Activated CD4-positive, alpha-beta memory T cell treated with anti-CD3 and anti-CD28 coated beads, Interleukin-2, amount 10 ng/mL, durations not matched to agents 7 days and 5 days (primary cell): ENCODE results near the gene ENOX2. TPM values are rescaled to one million over a fixed set of nuclear protein-coding genes. Genes with fewer than 3 reads are reported as not detected.

Experiments
- CTCF ChIA-PET: fragments of 350-600 bp; sonication (Branson Sonifier 250); formaldehyde crosslinking; loops from one replicate; lab custom pipeline; 2021; ENCODE audit warnings: antibody characterized with exemption, inconsistent platforms; lab: Charles Lee
- POLR2A ChIA-PET: fragments of 350-600 bp; sonication (Branson Sonifier 250); formaldehyde crosslinking; loops from one replicate; lab custom pipeline; 2021; ENCODE audit warnings: antibody characterized with exemption; lab: Charles Lee
- DNase-seq: peaks from one replicate; pipeline ENCODE4 v3.0.0-alpha.2; 2020
- H3K27ac Mint-ChIP-seq: one replicate; pipeline ENCODE4 v1.8.0; 2021; ENCODE audit warnings: mild to moderate bottlenecking, mixed read lengths
- H3K27me3 Mint-ChIP-seq: one replicate; pipeline ENCODE4 v1.8.0; 2021; ENCODE audit warnings: mixed read lengths
- H3K36me3 Mint-ChIP-seq: one replicate; pipeline ENCODE4 v1.8.0; 2021; ENCODE audit warnings: low read depth, mixed read lengths
- H3K4me1 Mint-ChIP-seq: one replicate; pipeline ENCODE4 v1.8.0; 2021; ENCODE audit warnings: mixed read lengths
- H3K4me3 Mint-ChIP-seq: one replicate; pipeline ENCODE4 v1.8.0; 2021; ENCODE audit warnings: mild to moderate bottlenecking, mixed read lengths
- H3K9me3 Mint-ChIP-seq: one replicate; pipeline ENCODE4 v1.8.0; 2021; ENCODE audit warnings: mixed read lengths
- total RNA-seq, 2 experiments: library from RNA; stranded (reverse); gene quantifications; one replicate each; pipeline ENCODE4 v1.2.3, GENCODE V29; 2021

The ENOX2 gene
- total RNA-seq, 2 experiments from 2014 or later: 10.3 to 13.4 TPM

DNA sequence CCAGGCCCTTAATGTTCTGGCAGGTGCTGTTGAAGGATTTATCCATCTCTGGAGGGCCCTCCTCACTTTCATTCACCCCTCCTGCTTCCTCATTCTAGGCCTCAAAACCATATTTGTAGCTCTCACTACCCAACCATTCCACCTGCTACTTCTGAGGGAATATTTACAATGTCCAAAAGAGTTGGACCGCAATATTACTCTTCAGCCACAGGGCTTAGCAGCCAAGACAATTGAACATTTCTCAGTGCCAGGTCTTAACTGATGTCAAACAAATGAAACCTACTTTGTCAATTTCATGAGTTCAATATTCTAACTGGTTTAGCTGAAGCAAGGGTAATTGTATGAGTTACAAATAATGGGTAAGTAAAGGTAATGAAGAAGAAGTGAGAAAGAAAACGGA, 113.2 kb downstream of the ENOX2 start:
- CTCF ChIA-PET: no interaction called here
- POLR2A ChIA-PET: no interaction called here
- no peak for DNase-seq

DNA sequence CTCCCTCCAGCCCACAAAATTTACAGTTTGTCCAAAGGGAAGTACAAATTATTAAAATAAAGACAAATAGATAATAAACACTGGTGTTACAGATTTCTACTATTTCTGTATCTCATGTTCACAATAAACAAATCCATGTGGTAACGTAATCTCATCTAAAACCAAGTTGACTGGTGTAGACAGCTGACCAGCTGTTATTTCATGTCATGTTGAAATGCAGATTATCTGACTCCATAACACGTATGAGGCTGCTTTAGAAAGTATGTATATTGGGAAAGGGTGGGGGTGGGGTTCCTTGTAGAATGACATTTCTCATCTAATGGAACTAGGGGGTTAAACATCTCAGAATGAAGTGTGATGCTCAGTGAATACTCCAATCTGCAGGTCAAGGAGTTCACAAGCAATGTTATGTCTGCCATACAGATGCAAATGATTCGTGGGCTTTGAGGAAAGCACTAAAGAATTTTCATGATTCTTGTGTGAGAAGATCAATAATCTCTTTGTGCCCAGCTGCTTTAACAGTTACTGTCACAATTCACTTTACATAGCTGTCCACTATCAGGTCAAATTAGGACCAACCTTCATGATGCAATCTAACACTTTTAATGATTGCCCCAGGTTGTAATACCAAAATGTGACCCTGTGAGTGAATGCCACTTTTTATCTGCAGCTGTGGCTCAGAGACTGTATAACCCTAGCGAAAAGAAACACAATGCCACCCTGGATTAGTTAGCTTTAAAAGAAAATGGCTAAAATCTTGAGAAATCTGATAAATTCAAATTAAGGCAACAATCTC, 114.0 kb downstream of the ENOX2 start:
- Mint-ChIP-seq H3K9me3 (no peaks in the 10 kb centered on the region), H3K27ac (no peak overlapping the region)

More for the DNA sequence above, 113.2 kb downstream of the ENOX2 start:
- no peaks in the 10 kb centered on the region for H3K4me1 Mint-ChIP-seq
- H3K36me3 Mint-ChIP-seq: no peaks in the 10 kb centered on the region
- no peaks in the 10 kb centered on the region for H3K27me3 Mint-ChIP-seq
- no peak overlapping the region for H3K4me3 Mint-ChIP-seq
- H3K27ac Mint-ChIP-seq: no peak overlapping the region
- H3K9me3 Mint-ChIP-seq: no peaks in the 10 kb centered on the region

DNA sequence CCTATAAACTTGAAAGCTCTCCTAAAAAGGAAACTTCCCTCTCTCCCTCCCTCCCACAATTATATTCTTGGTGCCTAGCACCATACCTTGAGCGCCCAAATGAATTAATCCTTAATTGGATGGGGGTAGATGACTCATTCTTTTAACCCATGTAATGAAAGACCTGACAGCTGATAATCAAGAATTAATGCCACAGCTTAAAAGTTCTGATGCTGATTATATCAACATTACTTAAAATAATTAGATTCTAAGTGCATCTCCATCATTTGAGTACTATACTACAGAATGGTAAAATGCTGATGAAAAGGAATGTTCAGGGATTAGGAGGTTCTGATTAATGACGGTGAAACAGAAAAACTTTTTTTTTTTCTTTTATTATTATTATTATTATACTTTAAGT, 117.0 kb downstream of the ENOX2 start:
- CTCF ChIA-PET: no interaction called here
- Mint-ChIP-seq H3K9me3 (no peaks in the 10 kb centered on the region), H3K4me1 (no peaks in the 10 kb centered on the region), H3K27ac (no peak overlapping the region), H3K27me3 (no peaks in the 10 kb centered on the region), H3K36me3 (no peaks in the 10 kb centered on the region), H3K4me3 (no peak overlapping the region)
- no peak for DNase-seq
- POLR2A ChIA-PET: no interaction called here

More for the DNA sequence above, 114.0 kb downstream of the ENOX2 start:
- Mint-ChIP-seq H3K4me3 (no peak overlapping the region), H3K36me3 (no peaks in the 10 kb centered on the region), H3K4me1 (no peaks in the 10 kb centered on the region), H3K27me3 (no peaks in the 10 kb centered on the region)
- ChIA-PET POLR2A (no interaction called here), CTCF (no interaction called here)
- no peak for DNase-seq

DNA sequence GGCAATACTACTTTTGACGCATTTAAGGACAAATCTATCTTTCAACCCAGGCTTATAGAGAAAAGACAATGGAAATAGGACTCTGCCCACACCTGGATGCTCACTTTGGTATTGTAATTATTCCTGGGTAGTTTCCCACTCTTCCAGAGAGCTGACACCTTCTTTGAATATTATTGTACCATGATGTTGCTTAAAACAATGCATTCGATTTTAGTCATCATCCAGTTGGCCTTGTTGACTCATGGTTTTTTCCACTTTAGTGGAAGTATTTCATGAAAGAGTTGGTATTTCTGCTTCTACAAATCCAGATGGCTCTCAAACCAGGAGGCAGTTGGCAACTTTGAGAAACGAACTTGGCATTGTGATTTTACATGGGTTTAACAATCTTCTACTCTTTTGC, 124.2 kb downstream of the ENOX2 start:
- Mint-ChIP-seq H3K27me3 (no peaks in the 10 kb centered on the region), H3K4me3 (no peak overlapping the region), H3K9me3 (no peaks in the 10 kb centered on the region), H3K27ac (no peak overlapping the region), H3K4me1 (peaks cover 7% of the 10 kb centered on the region), H3K36me3 (peaks cover 2% of the 10 kb centered on the region)
- ChIA-PET CTCF (no interaction called here), POLR2A (no interaction called here)
- no peak for DNase-seq

DNA sequence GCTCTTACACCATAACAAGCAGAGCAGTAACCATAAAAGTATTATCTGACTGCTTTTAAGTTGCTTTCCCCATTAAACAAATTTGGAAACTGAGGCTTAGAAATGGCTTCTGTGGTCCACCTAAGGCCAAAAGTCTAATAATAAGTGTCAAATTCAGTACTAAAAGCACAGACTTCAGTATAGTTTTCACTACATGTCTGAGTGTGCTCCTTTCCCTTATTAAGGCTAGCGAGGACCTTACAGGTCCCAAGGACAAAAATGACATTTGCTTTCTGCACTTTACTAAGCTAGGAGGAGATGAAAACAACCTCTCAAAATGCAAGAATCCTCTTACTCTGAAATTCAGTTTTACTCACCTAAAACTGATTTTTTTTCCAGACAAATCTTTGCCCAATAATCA, 127.2 kb downstream of the ENOX2 start:
- H3K9me3 Mint-ChIP-seq: no peaks in the 10 kb centered on the region
- H3K4me3 Mint-ChIP-seq: no peak overlapping the region
- no peak for DNase-seq
- peaks cover 2% of the 10 kb centered on the region for H3K36me3 Mint-ChIP-seq
- POLR2A ChIA-PET: no interaction called here
- H3K27me3 Mint-ChIP-seq: no peaks in the 10 kb centered on the region
- peaks cover 14% of the 10 kb centered on the region for H3K4me1 Mint-ChIP-seq
- H3K27ac Mint-ChIP-seq: no peak overlapping the region
- CTCF ChIA-PET: no interaction called here

DNA sequence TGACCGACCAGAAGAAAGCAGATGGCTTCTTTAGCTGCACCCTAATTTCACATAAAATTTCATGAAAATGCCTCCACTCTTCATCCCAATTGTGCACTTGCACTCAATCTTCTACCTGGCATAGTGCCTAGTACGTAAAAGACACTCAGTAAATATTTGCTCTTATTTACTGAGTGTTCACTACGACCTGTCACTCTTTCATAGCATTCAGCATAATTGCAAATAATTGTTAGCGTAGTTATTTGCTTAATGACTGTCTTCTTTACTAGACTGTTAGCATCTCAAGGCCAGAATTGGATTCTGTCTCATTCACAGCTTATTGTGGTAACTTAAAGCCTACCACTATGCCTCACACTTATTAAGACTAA, 130.2 kb downstream of the ENOX2 start:
- H3K4me3 Mint-ChIP-seq: no peak overlapping the region
- DNase-seq: no peak
- no peak overlapping the region for H3K27ac Mint-ChIP-seq
- H3K36me3 Mint-ChIP-seq: peaks cover 1% of the 10 kb centered on the region
- ChIA-PET CTCF (interaction anchor here (0.6 kb wide), 1 partner anchor 805 kb away, joined by 3 read pairs; no protein-coding TSS in a partner anchor), POLR2A (no interaction called here)
- H3K27me3 Mint-ChIP-seq: no peaks in the 10 kb centered on the region
- H3K4me1 Mint-ChIP-seq: peaks cover 18% of the 10 kb centered on the region
- no peaks in the 10 kb centered on the region for H3K9me3 Mint-ChIP-seq

DNA sequence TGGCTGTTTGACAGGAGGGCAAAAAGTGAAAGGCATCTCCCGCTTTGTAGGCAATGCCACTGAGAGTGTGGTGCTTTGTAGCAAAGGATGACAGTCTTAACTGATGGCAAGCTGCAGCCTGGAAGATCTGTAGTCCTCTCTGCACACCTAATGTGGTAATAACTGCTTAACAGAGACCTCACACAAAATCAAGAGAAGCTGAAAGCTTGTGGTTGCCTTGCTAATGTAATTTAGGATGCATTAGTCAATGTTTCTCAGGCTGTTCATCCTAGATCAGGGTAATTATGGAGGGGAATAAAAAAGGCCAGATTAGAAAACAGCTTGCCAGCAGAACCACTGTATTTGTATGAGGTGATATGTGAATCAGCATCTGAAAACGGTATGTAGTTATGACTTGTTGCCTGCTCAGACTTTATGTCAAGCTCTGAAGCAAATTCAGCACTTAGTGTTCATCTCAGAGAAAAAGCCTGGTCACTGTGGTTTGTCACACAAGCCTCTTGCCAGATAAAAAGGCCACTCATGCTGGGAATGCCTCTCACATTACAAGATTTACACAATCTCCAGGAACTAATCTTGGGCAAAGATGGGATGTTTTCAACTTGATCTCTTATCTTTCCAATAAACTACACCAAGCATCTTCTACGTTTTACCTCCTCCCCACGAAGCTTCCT, 130.8 kb downstream of the ENOX2 start:
- no peak for DNase-seq
- POLR2A ChIA-PET: no interaction called here
- Mint-ChIP-seq H3K27ac (no peak overlapping the region), H3K9me3 (no peaks in the 10 kb centered on the region), H3K27me3 (no peaks in the 10 kb centered on the region), H3K36me3 (peaks cover 3% of the 10 kb centered on the region), H3K4me3 (no peak overlapping the region), H3K4me1 (peaks cover 18% of the 10 kb centered on the region)
- CTCF ChIA-PET: interaction anchor here (0.6 kb wide), 1 partner anchor 804 kb away, joined by 3 read pairs; no protein-coding TSS in a partner anchor

DNA sequence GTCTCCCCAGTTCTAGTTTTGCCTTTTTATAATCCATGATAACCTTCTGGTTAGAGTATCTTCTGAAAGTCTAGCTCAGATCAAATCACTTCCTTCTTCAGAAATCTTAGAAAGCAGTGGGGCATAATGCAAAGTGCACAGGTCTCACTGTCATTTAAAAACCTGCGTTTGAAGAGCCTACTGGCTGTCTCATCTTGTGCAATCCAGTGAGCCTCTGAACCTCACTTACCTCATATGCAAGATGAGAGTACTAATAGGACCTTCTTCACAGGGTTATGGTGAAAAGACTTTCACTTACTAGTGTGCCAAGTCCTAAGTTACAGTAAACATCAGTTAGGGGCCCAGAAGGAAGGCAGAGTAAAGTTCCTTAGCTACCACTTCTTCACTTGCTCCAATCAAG, 131.4 kb downstream of the ENOX2 start:
- Mint-ChIP-seq H3K27ac (no peak overlapping the region), H3K4me3 (no peak overlapping the region), H3K27me3 (no peaks in the 10 kb centered on the region), H3K4me1 (peaks cover 18% of the 10 kb centered on the region), H3K9me3 (no peaks in the 10 kb centered on the region), H3K36me3 (peaks cover 3% of the 10 kb centered on the region)
- CTCF ChIA-PET: no interaction called here
- no peak for DNase-seq
- POLR2A ChIA-PET: no interaction called here

DNA sequence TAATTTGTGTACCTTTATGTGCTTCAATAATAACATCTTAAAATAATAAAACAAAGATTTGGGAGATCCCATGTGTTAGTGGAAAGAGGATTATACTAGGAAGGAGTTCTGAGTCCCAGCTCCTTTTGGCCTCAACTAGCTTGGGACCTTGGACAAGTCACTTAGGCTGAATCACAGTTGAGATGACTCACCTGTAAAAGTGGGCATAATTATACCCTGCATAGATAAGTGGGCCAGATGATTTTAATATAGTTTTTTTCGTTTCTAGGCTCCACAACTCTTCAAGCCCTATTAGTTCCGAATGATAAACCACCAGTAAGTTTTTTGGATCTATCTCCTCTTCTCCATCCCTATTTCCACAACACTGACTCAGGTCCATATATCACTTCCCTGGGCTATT, 131.8 kb downstream of the ENOX2 start:
- H3K4me3 Mint-ChIP-seq: no peak overlapping the region
- no peaks in the 10 kb centered on the region for H3K27me3 Mint-ChIP-seq

DNA sequence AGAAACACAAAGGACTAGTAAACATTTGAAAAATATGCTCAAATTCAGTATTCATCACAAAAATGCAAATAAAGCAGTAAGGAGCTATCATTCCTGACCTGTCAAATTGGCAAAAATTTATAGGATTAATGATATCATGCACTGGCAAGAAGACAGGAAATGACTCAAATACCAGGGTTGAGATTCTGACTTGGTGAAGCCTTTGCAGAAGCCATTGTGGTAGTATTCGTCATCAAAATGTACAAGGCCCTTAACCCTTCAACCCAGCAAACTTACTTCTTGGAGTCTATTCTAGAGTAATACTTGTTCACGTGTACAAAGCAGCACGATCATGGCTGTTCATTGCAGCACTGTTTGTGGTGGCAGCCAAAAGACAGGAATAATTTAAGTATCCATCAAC, 132.4 kb downstream of the ENOX2 start:
- Mint-ChIP-seq H3K27me3 (no peaks in the 10 kb centered on the region), H3K4me1 (peaks cover 11% of the 10 kb centered on the region), H3K4me3 (no peak overlapping the region), H3K36me3 (peaks cover 3% of the 10 kb centered on the region), H3K9me3 (no peaks in the 10 kb centered on the region), H3K27ac (no peak overlapping the region)
- POLR2A ChIA-PET: no interaction called here
- CTCF ChIA-PET: no interaction called here
- no peak for DNase-seq

More for the DNA sequence above, 131.8 kb downstream of the ENOX2 start:
- Mint-ChIP-seq H3K9me3 (no peaks in the 10 kb centered on the region), H3K36me3 (peaks cover 3% of the 10 kb centered on the region), H3K27ac (no peak overlapping the region), H3K4me1 (peaks cover 16% of the 10 kb centered on the region)
- CTCF ChIA-PET: no interaction called here
- POLR2A ChIA-PET: no interaction called here
- DNase-seq: no peak

DNA sequence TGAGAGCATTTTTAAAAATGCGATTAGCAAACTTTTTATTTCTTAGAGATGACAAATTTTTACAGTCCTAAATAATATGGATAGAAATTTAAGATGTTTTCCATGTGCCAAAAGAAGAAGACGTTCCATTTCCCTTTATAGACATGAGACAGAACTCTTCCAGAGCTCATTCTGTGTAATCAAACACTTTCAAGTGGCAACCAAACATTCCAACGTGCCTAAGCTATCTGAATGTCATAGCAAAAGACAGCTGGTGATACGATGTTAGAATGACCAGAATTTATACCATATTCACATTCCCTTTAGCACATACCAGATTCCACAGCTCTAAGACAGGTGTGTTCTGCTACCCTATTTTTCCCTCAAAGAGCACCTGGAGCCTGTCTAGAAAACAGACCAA, 133.2 kb downstream of the ENOX2 start:
- Mint-ChIP-seq H3K4me3 (no peak overlapping the region), H3K27me3 (no peaks in the 10 kb centered on the region), H3K4me1 (peaks cover 11% of the 10 kb centered on the region), H3K36me3 (peaks cover 3% of the 10 kb centered on the region), H3K27ac (no peak overlapping the region), H3K9me3 (no peaks in the 10 kb centered on the region)
- CTCF ChIA-PET: no interaction called here
- no peak for DNase-seq
- POLR2A ChIA-PET: no interaction called here

DNA sequence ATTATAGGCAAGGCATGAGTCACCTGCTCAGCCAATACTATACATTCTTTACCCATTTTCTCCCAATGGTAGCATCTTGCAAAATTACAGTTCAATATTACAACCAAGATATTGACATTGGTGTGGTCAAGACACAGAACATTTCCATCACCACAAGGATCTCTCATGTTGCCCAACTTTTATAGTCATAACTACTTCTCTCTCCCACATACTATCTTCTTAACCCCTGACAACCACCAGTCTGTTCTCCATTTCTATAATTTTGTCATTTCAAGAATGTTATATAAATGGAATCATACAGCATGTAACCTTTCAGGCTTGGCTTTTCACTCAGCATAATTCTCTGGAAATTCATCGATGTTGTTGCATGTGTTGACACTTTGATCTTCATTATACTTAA, 144.9 kb downstream of the ENOX2 start:
- H3K27ac Mint-ChIP-seq: no peak overlapping the region
- ChIA-PET POLR2A (no interaction called here), CTCF (no interaction called here)
- no peaks in the 10 kb centered on the region for H3K36me3 Mint-ChIP-seq
- no peaks in the 10 kb centered on the region for H3K9me3 Mint-ChIP-seq
- no peaks in the 10 kb centered on the region for H3K4me1 Mint-ChIP-seq
- no peaks in the 10 kb centered on the region for H3K27me3 Mint-ChIP-seq
- H3K4me3 Mint-ChIP-seq: no peak overlapping the region
- DNase-seq: no peak

DNA sequence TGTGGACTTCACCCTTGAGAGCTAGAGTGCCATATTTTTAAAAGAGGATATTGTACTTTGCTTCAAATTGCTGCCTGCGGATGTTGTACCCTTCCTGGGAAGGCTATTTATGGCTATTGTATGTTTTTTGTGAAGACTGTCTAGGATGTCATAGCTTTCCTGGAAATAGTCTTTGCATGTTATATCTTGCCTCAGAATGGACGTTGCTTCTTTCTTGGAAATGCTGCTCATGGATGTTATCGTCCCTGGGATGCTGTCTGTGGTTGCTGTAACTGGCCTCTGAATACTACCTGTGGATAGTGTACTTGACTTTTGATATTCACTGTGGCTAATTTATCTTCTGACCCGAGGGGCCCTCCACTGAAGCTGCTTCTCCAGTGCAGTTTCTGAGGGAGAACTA, 146.8 kb downstream of the ENOX2 start:
- H3K27me3 Mint-ChIP-seq: no peaks in the 10 kb centered on the region
- ChIA-PET CTCF (no interaction called here), POLR2A (no interaction called here)
- no peaks in the 10 kb centered on the region for H3K36me3 Mint-ChIP-seq
- no peaks in the 10 kb centered on the region for H3K4me1 Mint-ChIP-seq
- no peak for DNase-seq
- no peaks in the 10 kb centered on the region for H3K9me3 Mint-ChIP-seq
- no peak overlapping the region for H3K4me3 Mint-ChIP-seq
- H3K27ac Mint-ChIP-seq: no peak overlapping the region

DNA sequence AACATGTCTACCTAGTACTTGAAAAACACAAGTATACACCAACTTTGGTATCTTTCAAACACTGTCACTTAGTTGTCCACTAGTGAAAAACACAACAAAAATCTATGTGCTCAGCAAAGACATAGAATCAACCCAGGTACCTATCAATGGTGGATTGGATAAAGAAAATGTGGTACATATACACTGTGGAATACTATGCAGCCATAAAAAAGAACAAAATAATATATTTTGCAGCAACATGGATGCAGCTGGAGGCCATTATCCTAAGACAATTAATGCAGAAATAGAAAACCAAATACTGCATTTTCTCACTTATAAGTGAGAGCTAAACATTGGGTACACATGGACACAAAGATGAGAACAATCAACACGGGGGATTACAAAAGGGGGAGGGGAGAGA, 148.7 kb downstream of the ENOX2 start:
- H3K27me3 Mint-ChIP-seq: no peaks in the 10 kb centered on the region
- H3K27ac Mint-ChIP-seq: no peak overlapping the region
- no peak for DNase-seq
- ChIA-PET POLR2A (no interaction called here), CTCF (no interaction called here)
- H3K9me3 Mint-ChIP-seq: no peaks in the 10 kb centered on the region
- no peak overlapping the region for H3K4me3 Mint-ChIP-seq
- H3K4me1 Mint-ChIP-seq: no peaks in the 10 kb centered on the region
- H3K36me3 Mint-ChIP-seq: no peaks in the 10 kb centered on the region
